SK-N-SH treated with all-trans-retinoic acid at 6 μM for 48 hours (cell line): Measurements from ENCODE around the gene PMP22.

Experiments
- PPARA ChIP-seq: fragments of 250-450 bp; sonication (Bioruptor Pico); IDR thresholded peaks from 2 replicates; pipeline ENCODE4 v1.5.0; 2020; ENCODE audit warnings: mild to moderate bottlenecking, borderline replicate concordance
- SNAI2 ChIP-seq: fragments of 250-450 bp; sonication (Bioruptor Pico); IDR thresholded peaks from 2 replicates; pipeline ENCODE4 v1.5.0; 2020; ENCODE audit warnings: mild to moderate bottlenecking, moderate library complexity
- ZFP30 ChIP-seq: fragments of 450-650 bp; formaldehyde crosslinking; IDR thresholded peaks from 2 replicates; pipeline ENCODE4 v1.5.0; 2022; ENCODE audit warnings: mild to moderate bottlenecking, moderate library complexity

DNA sequence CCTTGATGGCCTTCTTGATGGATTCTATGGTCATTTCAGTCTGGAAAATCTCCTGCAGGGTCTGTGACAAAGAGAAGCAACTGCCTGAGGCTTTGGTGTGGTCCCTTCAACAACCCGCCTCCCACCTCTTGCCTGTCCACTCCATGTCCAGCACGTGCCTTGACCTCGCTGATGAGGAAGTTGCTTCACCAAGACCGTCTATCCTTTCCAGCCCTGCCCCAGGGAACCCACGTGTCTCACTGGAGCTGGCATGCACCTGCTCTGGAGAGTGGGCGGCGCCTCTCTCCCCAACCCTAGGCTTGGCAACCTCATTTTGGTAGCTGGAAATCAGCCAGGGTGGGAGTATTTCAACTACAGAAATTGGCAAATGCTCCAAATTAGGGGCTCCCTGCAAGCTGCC, 43.6 kb upstream of the PMP22 start:
- TF ChIP-seq SNAI2 (no peak), PPARA (CRISPR knock-in tag) (no peak), ZFP30 (CRISPR knock-in tag) (no peak)
